WI38 (cell line): ENCODE measurements around the gene EHF.

Experiments
- H3K4me3 ChIP-seq: 2 replicates; pipeline ENCODE4 v1.5.1; 2011; ENCODE audit warnings: low read depth, mild to moderate bottlenecking, control low read depth, low read length
- TF ChIP-seq, protein P1 (sequence below): IDR thresholded peaks from 2 replicates; pipeline ENCODE4 v1.5.1; 2012; ENCODE audit warnings: low read depth, mild to moderate bottlenecking, control low read depth, low read length

EHF gene

DNA sequence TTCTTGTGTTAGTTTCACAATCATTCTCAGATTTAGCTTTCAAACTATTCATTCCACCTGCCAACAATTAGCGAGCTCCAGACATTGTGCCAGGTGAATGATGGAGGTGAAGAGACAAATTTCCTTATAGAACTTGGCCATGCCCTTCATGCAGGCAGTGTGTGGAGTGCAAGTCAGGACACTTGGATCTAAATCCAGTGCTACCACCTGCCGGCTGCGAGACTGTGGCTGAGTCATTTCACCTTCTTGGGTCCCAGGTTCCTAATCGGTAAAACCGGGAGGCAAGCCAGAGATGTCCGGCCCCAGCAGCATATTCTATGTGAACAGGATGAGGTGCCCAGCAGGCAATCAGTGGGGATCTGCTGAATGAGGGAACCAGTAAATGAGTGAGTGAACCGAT is 18.6 kb upstream of the EHF start:
- TF ChIP-seq, protein P1, sequence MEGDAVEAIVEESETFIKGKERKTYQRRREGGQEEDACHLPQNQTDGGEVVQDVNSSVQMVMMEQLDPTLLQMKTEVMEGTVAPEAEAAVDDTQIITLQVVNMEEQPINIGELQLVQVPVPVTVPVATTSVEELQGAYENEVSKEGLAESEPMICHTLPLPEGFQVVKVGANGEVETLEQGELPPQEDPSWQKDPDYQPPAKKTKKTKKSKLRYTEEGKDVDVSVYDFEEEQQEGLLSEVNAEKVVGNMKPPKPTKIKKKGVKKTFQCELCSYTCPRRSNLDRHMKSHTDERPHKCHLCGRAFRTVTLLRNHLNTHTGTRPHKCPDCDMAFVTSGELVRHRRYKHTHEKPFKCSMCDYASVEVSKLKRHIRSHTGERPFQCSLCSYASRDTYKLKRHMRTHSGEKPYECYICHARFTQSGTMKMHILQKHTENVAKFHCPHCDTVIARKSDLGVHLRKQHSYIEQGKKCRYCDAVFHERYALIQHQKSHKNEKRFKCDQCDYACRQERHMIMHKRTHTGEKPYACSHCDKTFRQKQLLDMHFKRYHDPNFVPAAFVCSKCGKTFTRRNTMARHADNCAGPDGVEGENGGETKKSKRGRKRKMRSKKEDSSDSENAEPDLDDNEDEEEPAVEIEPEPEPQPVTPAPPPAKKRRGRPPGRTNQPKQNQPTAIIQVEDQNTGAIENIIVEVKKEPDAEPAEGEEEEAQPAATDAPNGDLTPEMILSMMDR = no peak
- no peak overlapping the region for H3K4me3 ChIP-seq

DNA sequence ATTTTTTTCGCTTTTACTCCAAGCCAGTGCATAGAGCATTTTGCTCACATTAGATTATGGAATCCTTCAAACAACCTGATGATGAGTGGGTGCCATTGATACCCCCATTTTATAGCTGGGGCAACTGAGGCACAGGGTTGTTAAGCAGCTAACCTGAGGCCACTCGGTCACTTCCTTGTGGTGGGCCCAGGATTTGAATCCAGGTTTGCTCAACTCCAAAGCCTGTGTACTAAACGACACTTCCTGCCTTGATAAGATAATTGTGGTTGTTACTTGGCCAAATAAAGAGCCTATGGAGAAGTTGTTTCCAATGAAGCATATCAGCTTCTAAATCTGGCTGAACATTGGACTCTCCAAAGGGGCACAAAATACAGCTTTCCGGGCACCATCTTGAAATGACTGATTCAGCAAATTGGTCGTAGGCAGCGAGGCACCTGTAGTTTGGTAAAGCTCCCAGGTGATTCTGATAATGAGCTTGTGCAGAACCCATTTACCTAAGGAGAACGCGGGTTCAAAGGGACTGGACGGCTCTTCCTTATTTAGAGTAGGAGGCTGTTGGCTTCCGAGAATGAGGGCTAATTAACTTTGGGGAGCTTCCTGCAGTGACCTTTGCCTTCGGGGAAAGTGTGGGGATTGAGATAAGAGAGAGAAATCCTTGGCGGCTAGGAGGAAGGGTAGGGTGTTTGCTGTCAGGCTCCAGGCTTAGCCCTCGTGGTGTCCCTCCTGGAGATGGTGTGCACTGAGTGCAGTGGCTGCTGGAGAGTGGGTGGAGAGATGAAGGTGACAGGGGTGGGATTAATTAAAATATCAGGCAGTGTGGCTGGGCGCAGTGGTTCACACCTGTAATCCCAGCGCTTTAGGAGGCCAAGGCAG is 17.5 kb upstream of the EHF start:
- no peak overlapping the region for H3K4me3 ChIP-seq
- TF ChIP-seq, protein P1 = no peak

DNA sequence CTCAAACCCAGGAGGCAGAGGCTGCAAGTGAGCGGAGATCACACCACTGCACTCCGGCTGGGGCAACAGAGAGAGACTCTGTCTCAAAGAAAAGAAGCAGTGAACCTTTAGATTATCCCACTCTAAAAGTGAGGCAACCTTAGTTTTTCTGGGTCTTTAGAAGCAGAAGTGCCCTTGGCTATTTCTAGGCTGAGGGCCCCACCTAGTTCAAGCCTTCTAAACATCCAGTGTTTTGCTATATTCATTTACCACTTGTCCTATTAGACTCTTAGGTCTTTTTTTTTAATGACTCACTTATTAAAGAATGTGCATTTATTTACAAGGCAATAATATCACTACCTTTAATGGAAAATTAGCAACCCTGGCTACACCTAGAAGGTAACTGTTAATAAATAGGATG is 16.7 kb upstream of the EHF start:
- H3K4me3 ChIP-seq = no peak overlapping the region
- TF ChIP-seq, protein P1 = no peak

DNA sequence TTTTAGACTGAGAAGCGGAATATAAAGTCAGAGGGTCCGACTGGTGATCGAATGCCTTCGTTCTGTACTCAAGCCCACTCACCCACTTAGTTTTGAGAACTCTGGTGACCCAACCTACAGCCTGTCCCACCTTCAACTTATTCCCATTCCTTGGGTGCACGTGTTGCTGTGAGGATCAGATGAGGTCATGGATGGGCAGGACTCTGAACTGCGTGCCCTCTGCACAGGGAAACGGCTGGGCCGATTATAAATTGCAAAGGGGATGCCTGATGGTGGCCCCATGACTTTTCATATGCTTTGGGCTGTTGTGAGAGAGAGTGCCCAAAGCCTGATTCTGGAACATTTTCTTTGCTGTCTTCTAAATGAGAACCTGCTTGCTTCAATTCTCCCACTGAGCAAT is 16.0 kb upstream of the EHF start:
- no peak overlapping the region for H3K4me3 ChIP-seq
- TF ChIP-seq, protein P1 = no peak

DNA sequence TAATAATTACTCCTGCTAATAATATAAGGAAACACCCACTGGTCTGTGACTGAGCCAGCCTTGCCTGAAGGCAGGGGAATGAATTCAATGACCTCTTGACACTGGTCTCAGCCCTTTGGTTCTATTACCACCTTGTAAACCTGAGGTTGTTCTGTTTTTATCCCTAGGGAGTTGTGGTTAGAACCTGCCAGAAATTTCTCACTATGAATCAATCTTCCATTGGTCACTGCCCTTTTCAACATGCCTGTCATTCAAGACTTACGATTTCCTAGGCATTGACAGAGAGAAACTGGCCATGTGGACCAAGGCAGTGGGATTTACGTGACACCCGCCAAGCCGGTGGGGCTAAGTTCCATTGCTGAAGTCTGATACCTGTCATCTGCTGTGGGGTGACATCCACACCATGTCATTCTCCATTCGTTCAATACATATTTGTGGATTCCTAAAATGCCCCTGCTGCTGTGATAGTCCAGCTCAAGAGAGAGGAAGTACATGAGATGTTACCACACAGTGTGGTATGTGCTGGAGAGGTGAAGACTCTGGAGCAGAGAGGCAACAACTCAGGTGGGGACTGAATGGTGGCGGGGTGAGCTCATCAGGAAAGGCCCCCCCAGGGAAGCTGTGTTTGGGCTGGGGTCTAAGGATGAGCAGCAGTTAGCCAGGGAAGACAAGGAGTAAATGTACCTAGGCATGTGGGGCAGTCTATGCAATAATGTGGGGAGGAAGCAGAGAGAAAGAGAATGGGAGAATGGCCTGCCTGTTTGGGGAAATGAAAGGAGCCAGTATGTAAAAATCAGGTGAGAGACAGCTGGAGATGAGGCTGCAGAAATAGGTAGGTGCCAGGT is 15.2 kb upstream of the EHF start:
- TF ChIP-seq, protein P1 = no peak

DNA sequence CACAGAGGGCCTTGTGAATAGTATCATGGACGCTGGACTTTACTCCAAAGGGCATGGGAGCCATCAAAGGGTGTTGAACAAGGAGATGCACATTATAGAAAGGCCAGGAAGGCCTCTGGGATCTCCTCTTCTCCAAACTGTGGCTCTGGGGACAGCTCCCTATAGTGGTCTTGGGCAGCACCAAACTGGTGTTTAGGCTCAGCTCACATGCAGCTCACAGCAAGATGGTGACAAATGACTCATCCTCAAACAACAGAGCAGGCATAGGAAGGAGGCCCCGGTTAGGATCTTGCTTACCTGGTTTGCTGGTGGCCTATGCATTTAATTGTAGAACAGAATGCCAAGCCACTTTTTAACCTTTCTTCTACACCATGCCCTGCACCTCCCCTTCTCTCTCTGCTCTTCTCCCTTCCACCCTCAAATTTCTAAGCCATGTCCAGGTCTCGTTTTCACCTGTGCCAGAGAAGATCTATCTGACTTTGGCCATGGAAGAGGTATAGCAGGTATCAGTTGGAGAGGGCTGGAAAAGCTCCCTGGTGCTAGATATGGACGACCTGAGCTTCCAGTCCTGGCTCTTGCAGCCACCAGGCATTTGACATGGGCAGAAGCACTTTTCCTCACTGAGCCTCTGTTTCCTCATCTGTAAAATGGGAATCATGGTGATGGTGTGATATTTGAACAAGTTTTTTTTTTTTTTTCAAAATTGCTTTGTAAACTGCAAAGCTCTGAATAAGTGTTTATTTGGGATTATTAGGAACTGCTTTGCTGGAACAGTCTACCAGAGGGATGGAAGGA is 14.4 kb upstream of the EHF start:
- TF ChIP-seq, protein P1 = no peak
- no peak overlapping the region for H3K4me3 ChIP-seq

More for the DNA sequence above, 15.2 kb upstream of the EHF start:
- no peak overlapping the region for H3K4me3 ChIP-seq
